ENCODE measurements around the gene SLC18A2. TPM values are rescaled to one million over a fixed set of nuclear protein-coding genes. Genes with fewer than 3 reads are reported as not detected.
"Not testable (repeated sequence)": the region's sequence is repeated elsewhere in the genome, so short reads cannot be mapped to it uniquely, and the experiment has no call there.

SLC18A2 gene
- total and polyA plus RNA-seq, 10 donors, result 0.02 to 0.92 (median 0.28) TPM

DNA sequence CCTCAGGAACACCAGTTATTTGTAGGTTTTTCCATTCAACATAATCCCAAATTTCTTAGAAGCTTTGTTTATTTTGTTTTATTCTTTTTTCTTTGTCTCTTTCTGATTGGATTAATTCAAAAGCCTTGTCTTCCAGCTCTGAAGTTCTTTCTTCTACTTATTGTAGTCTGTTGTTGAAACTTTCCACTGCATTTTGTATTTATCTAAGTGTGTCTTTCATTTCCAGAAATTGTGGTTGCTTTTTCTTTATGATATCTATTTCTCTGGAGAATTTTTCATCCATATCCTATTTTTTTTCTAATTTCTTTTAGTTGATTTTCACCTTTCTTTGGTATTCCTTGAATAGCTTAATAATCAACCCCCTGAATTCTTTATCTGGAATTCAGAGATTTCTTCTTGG, 58.5 kb downstream of the SLC18A2 start:
- TF ChIP-seq POLR2AphosphoS5 (IDR thresholded peaks at IDR 0.05) (no peak), POLR2A (IDR thresholded peaks at IDR 0.05) (no peak)
- TF ChIP-seq, protein P1, sequence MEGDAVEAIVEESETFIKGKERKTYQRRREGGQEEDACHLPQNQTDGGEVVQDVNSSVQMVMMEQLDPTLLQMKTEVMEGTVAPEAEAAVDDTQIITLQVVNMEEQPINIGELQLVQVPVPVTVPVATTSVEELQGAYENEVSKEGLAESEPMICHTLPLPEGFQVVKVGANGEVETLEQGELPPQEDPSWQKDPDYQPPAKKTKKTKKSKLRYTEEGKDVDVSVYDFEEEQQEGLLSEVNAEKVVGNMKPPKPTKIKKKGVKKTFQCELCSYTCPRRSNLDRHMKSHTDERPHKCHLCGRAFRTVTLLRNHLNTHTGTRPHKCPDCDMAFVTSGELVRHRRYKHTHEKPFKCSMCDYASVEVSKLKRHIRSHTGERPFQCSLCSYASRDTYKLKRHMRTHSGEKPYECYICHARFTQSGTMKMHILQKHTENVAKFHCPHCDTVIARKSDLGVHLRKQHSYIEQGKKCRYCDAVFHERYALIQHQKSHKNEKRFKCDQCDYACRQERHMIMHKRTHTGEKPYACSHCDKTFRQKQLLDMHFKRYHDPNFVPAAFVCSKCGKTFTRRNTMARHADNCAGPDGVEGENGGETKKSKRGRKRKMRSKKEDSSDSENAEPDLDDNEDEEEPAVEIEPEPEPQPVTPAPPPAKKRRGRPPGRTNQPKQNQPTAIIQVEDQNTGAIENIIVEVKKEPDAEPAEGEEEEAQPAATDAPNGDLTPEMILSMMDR (IDR thresholded peaks at IDR 0.05 in 8 of 11, conservative IDR thresholded peaks at IDR 0.05 in 3 of 11), result no peak
- Histone ChIP-seq H3K4me1 (no peaks in the 10 kb centered on the region), H3K9me3 (peaks cover 0 to 38% (median 21%) of the 10 kb centered on the region in 8 donors)

DNA sequence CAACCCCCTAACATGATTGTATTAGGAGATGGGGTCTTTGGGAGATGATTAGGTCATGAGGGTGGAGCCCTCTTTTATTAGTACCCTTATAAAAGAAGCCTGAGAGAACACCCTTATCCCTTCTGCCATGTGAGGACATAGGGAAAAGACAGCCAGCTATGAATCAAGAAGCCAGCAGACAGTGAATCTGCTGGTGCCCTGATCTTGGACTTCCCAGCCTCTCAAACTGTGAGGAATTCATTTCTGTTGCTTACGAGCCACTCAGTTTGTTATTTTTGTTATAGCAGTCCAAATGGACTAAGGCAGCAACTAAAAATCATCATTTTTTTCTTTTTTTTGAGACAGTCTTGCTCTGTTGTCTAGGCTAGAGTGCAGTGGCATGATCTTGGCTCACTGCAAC, 59.8 kb downstream of the SLC18A2 start:
- Histone ChIP-seq H3K9me3 (peaks cover 0 to 38% (median 22%) of the 10 kb centered on the region in 8 donors), H3K27ac (no peak overlapping the region), H3K4me3 (no peak overlapping the region), H3K4me1 (no peaks in the 10 kb centered on the region), H3K36me3 (peaks cover 0 to 33% (median 0%) of the 10 kb centered on the region in 6 donors), H3K27me3 (replicated peaks in 1 of 7) (no peaks in the 10 kb centered on the region)
- WGBS, 5 donors, result 94 to 100% (median 100%) methylated on average over 1 of the region's 1 CpG
- TF ChIP-seq, protein P1 (IDR thresholded peaks at IDR 0.05 in 8 of 11, conservative IDR thresholded peaks at IDR 0.05 in 3 of 11), result no peak
- TF ChIP-seq POLR2AphosphoS5 (IDR thresholded peaks at IDR 0.05) (no peak), POLR2A (IDR thresholded peaks at IDR 0.05) (no peak)
- intact Hi-C loops (cut with DNase I; ENCODE audit: low total_unique reads), result no loop called here
- no peak for DNase-seq

More for the DNA sequence above, 58.5 kb downstream of the SLC18A2 start:
- Histone ChIP-seq H3K4me3 (no peak overlapping the region), H3K36me3 (peaks cover 0 to 27% (median 0%) of the 10 kb centered on the region in 6 donors), H3K27ac (no peak overlapping the region), H3K27me3 (replicated peaks in 1 of 7) (no peaks in the 10 kb centered on the region)
- no peak for DNase-seq
- intact Hi-C loops (cut with DNase I; ENCODE audit: low total_unique reads), result no loop called here

DNA sequence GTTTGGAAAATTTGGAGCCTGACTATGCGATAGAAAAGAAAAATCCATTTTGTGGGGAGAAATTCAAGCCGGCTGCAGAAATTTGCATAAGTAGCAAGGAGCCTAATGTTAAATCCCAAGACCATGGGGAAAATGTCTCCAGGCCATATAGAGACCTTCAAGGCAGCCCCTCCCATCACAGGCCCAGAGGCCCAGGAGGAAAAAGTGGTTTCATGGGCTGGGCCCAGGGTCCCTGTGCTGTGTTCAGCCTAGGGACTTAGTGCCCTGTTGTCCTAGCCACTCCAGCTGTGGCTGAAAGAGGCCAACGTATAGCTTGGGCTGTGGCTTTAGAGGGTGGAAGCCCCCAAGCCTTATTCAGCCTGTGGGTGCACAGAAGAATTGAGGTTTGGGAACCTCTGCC, 62.5 kb downstream of the SLC18A2 start:
- 94 to 100% (median 97%) methylated on average over 2 to 3 of the region's 3 CpGs for WGBS, 5 donors
- H3K4me3 ChIP-seq; DNase-seq; intact Hi-C loops (cut with DNase I; ENCODE audit: low total_unique reads); H3K27ac ChIP-seq; H3K27me3 ChIP-seq (replicated peaks in 1 of 7); H3K4me1 ChIP-seq: not testable (repeated sequence)
- H3K36me3 ChIP-seq, result peaks cover 0 to 33% (median 0%) of the 10 kb centered on the region in 6 donors
- peaks cover 0 to 38% (median 22%) of the 10 kb centered on the region in 8 donors for H3K9me3 ChIP-seq

DNA sequence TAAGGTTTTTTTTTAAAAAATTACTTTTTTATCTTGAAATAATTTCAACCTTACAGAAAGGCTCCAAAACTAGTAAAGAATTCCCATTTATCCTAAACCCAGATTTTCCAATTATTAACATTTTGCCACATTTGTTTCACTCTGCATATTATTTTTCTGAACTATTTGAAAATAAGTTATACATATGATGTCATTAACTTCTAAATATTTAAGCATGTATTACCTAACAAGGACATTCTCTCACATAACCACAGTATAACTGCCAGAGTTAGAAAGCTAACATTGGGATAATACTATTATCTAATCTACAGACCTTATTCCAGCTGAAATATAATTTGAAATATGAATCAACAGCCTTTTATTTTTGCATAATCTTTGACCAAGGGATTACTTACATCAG, 65.8 kb downstream of the SLC18A2 start:
- Histone ChIP-seq H3K36me3 (peaks cover 0 to 35% (median 0%) of the 10 kb centered on the region in 6 donors), H3K4me3 (no peak overlapping the region), H3K4me1 (no peaks in the 10 kb centered on the region), H3K27ac (no peak overlapping the region), H3K27me3 (replicated peaks in 1 of 7) (no peaks in the 10 kb centered on the region), H3K9me3 (peaks cover 0 to 19% (median 9%) of the 10 kb centered on the region in 8 donors)
- TF ChIP-seq POLR2AphosphoS5 (IDR thresholded peaks at IDR 0.05) (no peak), POLR2A (IDR thresholded peaks at IDR 0.05) (no peak)
- TF ChIP-seq, protein P1 (IDR thresholded peaks at IDR 0.05 in 8 of 11, conservative IDR thresholded peaks at IDR 0.05 in 3 of 11), result no peak
- no peak for DNase-seq
- intact Hi-C loops (cut with DNase I; ENCODE audit: low total_unique reads), result no loop called here

DNA sequence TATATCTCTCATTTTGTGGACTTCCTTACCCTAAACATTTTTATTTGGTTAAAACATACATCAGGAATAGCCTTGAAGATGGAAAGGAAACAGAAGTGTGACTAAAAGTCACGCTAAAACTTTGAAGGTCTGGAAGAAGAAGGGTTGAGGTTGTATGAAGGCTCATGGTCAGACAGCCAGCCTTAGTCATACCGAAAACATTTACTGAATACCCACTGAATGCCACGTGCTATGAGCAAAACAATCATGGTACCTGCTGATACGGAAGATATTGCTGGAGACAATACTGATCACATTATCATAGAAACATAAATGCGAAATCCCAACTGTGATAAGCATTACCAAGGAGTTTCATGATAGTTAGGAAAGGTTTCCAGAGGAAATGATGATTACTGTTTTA, 70.3 kb downstream of the SLC18A2 start:
- WGBS, 5 donors, result 91 to 96% (median 93%) methylated on average over 5 of the region's 5 CpGs
- intact Hi-C loops (cut with DNase I; ENCODE audit: low total_unique reads), result loop anchor here (10.0 kb wide), 1 partner anchor 96 kb away; no protein-coding TSS in a partner anchor

More for the DNA sequence above, 70.3 kb downstream of the SLC18A2 start:
- peaks cover 0 to 50% (median 3%) of the 10 kb centered on the region in 6 donors for H3K36me3 ChIP-seq
- no peaks in the 10 kb centered on the region for H3K4me1 ChIP-seq
- no peaks in the 10 kb centered on the region for H3K27me3 ChIP-seq (replicated peaks in 1 of 7)
- H3K27ac ChIP-seq, result no peak overlapping the region
- H3K9me3 ChIP-seq, result no peaks in the 10 kb centered on the region
- DNase-seq, result no peak
- H3K4me3 ChIP-seq, result no peak overlapping the region
- no peak for TF ChIP-seq POLR2AphosphoS5 (IDR thresholded peaks at IDR 0.05)
- TF ChIP-seq POLR2A (IDR thresholded peaks at IDR 0.05), result no peak
- TF ChIP-seq, protein P1 (IDR thresholded peaks at IDR 0.05 in 8 of 11, conservative IDR thresholded peaks at IDR 0.05 in 3 of 11), result no peak
